GM21619 (cell line): ENCODE measurements around the gene MS4A12.
"Not testable (repeated sequence)": the region's sequence is repeated elsewhere in the genome, so short reads cannot be mapped to it uniquely, and the experiment has no call there.

Experiments
- ATAC-seq: cut with Tn5 transposase; IDR thresholded peaks from one replicate; pipeline ENCODE4 v1.9.1; 2021; ENCODE audit not compliant: unreplicated experiment

MS4A12 gene

GRCh38 chr11:60492488-60493009, at the start of gene MS4A12:
Gene MS4A12 (plus strand): TSS chr11:60492778. CDS start chr11:60497319, 4,541 bp downstream.
- no peak for ATAC-seq

GRCh38 chr11:60447070-60447469, 45.5 kb upstream of the MS4A12 start:
- no peak for ATAC-seq

GRCh38 chr11:60447846-60448245, 44.7 kb upstream of the MS4A12 start:
- no peak for ATAC-seq

DNA sequence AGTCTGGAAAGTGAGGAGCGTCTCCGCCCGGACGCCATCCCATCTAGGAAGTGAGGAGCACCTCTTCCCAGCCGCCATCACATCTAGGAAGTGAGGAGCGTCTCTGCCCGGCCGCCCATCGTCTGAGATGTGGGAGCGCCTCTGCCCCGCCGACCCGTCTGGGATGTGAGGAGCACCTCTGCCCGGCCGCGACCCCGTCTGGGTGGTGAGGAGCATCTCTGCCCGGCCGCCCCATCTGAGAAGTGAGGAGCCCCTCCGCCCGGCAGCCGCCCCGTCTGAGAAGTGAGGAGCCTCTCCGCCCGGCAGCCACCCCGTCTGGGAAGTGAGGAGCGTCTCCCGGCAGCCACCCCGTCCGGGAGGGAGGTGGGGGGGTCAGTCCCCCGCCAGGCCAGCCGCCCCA, 41.4 kb upstream of the MS4A12 start:
- not testable (repeated sequence) for ATAC-seq

DNA sequence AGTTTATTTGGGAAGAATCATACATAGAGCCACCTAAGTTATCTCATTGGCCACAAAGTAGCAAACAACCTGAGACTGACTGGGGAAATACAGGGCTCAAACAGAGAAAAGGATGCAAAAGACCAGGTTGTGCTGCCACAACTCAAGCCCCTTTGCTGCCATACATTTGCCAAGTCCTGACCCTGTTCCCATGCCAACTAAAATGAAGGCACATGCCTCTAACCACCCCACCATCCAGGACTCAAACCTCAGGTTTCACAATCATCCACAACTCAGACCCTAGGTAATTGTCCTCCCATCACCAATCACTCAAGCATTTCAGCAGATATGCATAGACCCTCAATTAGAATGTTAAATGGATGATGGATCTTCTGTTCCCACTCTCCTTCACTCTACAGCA, 38.4 kb upstream of the MS4A12 start:
- ATAC-seq, result no peak

- peak; percentile 87 for ATAC-seq
These were observed 37.0 kb upstream of the MS4A12 start, which contains the start of gene MS4A1 for GRCh38 chr11:60455531-60456042. Gene MS4A1 (plus strand): TSS chr11:60455847. CDS start chr11:60462375, 6,528 bp downstream.

DNA sequence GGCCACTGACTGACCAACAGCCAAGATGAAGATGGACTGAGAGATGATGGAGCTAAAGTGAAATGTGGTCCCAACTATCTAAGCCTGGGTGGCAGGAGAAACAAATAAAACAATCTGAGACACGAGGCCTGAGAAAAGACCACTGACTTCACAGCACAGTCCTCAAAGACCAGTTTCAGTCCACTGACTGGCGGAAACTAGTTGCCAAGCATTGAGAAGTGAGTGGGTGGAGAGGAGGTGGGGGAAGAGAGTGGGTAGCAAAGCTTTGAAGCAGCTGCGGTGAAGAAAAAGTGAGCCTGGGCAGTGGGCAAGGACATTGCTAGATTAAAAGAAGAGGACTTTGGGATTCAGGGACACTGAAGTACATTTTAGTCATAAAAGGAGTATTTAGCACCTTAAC, 35.0 kb upstream of the MS4A12 start:
- ATAC-seq, result peak; percentile 33

- ATAC-seq, result no peak
These were observed 33.2 kb upstream of the MS4A12 start for GRCh38 chr11:60459345-60459744.

DNA sequence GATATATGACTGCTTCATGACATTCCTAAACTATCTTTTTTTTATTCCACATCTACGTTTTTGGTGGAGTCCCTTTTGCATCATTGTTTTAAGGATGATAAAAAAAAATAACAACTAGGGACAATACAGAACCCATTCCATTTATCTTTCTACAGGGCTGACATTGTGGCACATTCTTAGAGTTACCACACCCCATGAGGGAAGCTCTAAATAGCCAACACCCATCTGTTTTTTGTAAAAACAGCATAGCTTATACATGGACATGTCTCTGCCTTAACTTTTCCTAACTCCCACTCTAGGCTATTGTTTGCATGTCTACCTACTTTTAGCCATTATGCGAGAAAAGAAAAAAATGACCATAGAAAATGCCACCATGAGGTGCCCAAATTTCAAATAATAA, 23.7 kb upstream of the MS4A12 start:
- ATAC-seq, result no peak

- no peak for ATAC-seq
These were observed 22.9 kb upstream of the MS4A12 start for GRCh38 chr11:60469723-60470122.

GRCh38 chr11:60477035-60477445, 15.5 kb upstream of the MS4A12 start:
- no peak for ATAC-seq

- ATAC-seq, result peak; percentile 43
These were observed 10.2 kb upstream of the MS4A12 start for GRCh38 chr11:60482361-60482760.

- ATAC-seq, result peak; percentile 98
These were observed 6.6 kb upstream of the MS4A12 start for GRCh38 chr11:60485987-60486386.

DNA sequence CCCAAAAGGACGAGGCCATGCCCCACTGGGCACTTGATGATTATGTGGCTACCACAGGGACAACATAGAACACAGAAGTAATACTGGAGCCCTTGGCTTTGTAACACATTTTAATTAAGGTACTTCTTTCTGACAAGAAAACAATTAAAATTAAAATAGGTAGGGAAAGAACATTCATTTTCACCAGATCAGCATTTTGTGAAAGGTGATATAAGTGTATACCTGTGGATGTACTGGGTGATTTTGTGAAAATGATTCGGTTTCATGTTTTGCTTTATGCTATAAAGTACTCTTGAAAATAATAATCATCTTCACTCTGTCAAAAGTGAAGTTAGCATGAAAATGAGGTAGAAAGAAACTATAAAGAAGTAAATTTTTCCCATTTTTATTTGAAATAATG, 876 bp downstream of the MS4A12 start:
- no peak for ATAC-seq

GRCh38 chr11:60498399-60498798, 5.8 kb downstream of the MS4A12 start:
- ATAC-seq, result no peak

GRCh38 chr11:60498853-60499252, 6.3 kb downstream of the MS4A12 start:
- peak; percentile 81 for ATAC-seq

DNA sequence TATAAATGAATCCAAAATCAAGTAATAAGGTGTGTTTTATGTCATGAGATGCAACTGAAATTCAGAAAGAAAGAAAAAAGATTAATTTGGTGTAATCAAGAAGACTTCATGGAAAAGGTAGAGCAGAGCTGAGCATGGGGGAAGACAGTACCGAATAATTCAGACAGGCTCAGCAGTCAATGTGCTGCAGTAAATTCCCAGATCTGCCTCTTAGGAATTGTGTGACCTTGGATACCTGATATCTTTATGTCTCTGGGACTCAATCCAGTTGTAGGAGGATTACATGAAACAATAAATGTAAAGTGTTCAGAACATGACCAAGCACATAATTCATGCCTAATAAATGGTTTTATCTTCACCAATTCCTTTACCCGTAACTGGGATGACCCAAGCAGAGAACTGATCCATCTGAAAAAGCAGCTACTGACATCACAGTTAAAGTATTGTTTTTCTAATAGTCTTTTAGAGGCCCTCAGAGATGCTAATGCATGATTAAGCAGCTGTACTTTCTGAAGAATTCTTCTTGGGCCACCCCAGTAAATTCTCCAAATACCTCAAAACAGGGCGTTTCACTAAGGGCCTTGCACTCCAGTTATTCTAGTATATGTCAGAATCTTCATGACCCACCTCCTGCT, 7.8 kb downstream of the MS4A12 start:
- no peak for ATAC-seq

DNA sequence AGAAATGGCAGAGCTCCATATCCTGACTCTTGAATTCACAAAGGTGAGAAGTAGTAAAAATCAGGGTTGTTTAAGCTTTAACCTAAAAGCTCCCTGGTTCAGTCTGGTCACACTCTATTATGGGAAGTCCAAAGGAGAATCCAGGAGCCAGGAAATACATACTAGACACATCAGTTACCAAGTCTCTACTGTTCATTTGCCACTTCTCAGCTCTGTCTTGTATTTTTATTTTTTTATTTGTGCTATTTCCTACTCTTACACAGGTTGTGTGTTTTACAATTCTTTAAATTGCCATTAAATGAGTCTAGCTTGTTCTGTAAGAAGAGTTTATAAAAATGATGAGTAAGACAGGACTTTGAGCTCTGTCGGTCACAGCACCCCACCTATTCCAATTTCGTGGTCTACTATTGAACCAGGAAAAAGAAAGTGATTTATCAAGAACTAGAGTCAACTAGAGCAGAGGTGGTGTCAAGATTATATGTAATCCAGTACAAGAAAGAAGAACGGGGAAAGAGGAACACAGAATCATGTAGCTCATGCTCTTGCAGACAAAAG, 9.7 kb downstream of the MS4A12 start:
- no peak for ATAC-seq

DNA sequence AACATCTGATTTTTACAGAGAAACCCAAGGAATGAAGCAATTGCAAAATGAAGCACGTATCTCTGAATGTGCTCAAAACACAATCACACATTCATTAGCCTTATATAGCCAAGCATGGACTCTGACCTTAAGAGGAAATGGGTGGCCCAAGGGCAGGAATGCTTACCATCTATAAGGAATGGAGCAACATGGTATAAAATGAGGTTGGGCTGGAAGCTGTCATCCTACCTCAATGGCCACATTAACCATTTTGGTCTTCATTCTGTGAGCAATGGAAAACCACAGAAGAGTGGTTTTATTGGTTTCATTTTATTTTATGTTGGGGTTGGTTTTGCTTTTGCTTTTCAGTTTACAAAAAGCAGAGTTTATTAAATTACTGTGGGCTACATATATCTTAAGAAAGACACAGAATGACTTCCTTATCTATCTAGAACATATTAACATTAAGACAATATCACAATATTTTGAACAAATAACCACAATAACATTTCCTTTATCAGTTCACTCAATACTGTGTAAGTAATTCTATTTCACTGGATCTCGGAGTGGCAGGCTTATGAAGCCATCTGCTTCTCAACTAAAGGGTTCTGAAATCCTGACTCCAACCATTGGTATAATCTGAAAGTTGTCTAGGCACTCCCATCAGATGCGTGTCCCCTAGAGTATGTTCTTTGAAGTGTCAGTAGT, 11.8 kb downstream of the MS4A12 start:
- no peak for ATAC-seq

DNA sequence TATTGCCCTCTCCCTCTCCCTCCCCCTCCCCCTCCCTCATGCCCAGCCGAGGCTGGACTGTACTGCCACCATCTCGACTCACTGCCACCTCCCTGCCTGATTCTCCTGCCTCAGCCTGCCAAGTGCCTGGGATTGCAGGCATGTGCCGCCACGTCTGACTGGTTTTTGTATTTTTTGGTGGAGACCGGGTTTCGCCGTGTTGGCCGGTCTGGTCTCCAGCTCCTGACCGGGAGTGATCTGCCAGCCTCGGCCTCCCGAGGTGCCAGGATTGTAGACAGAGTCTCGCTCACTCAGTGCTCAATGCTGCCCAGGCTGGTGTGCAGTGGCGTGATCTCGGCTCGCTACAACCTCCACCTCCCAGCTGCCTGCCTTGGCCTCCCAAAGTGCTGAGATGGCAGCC, 17.0 kb downstream of the MS4A12 start:
- not testable (repeated sequence) for ATAC-seq

DNA sequence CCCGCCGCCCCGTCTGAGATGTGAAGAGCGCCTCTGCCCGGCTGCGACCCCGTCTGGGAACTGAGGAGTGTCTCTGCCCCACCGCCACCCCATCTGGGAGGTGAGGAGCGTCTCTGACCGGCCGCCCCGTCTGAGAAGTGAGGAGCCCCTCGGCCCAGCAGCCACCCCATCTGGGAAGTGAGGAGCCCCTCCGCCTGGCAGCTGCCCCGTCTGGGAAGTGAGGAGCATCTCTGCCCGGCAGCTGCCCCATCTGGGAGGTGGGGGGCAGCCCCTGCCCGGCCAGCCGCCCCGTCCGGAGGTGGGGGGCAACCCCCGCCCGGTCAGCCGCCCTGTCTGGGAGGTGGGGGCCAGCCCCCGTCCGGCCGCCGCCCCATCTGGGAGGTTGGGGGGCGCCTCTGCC, 17.6 kb downstream of the MS4A12 start:
- not testable (repeated sequence) for ATAC-seq

DNA sequence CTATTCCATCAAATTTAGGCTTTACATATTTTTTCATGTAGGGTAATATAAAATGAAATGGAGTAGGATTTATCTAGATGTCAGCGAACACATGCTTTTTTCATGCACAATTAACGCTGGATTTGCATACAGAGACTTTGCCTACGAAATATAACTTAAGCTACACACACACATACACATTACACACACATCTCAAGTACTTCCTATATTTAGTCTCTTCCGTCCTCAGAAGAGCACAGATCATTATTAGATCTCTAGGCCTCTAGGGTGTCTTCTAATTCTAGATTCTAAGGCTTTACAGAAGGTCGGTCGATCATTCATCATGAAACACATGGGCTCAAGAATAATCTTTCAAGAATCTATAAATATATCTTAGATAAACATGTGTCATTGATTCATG, 18.8 kb downstream of the MS4A12 start:
- ATAC-seq, result no peak
